Measurements from ENCODE around the gene ABCG1.

The ABCG1 gene

GRCh38 chr21:42191696-42192595 lies 27.0 kb upstream of the ABCG1 start:
- Histone ChIP-seq H3K27ac (no peak overlapping the region), H3K79me2 (no peaks in the 10 kb centered on the region), H3K36me3 (ENCODE audit: control insufficient read depth, insufficient read depth, low read length) (no peaks in the 10 kb centered on the region), H3K4me1 (no peaks in the 10 kb centered on the region), H3K9me3 (ENCODE audit: control insufficient read depth, low read length) (no peaks in the 10 kb centered on the region), H3K9ac (no peak overlapping the region), H3K4me3 (ENCODE audit: low read depth, low read length) (no peak overlapping the region), H3K4me2 (ENCODE audit: low read length) (no peak overlapping the region), H3K27me3 (ENCODE audit: control insufficient read depth, insufficient read depth, low read length) (no peaks in the 10 kb centered on the region), H2AFZ (no peak overlapping the region)
- no peak for TF ChIP-seq CTCF (IDR thresholded peaks at IDR 0.05)

- no peaks in the 10 kb centered on the region for H3K79me2 ChIP-seq
- no peaks in the 10 kb centered on the region for H3K27me3 ChIP-seq (ENCODE audit: control insufficient read depth, insufficient read depth, low read length)
- H3K27ac ChIP-seq = no peak overlapping the region
- H3K36me3 ChIP-seq (ENCODE audit: control insufficient read depth, insufficient read depth, low read length) = no peaks in the 10 kb centered on the region
- H3K4me2 ChIP-seq (ENCODE audit: low read length) = peak overlapping the region; percentile 58
- no peaks in the 10 kb centered on the region for H3K9me3 ChIP-seq (ENCODE audit: control insufficient read depth, low read length)
- H3K9ac ChIP-seq = no peak overlapping the region
- H3K4me1 ChIP-seq = no peaks in the 10 kb centered on the region
- no peak for TF ChIP-seq CTCF (IDR thresholded peaks at IDR 0.05)
- no peak overlapping the region for H2AFZ ChIP-seq
- no peak overlapping the region for H3K4me3 ChIP-seq (ENCODE audit: low read depth, low read length)
Observed at GRCh38 chr21:42193131-42193671, 25.7 kb upstream of the ABCG1 start.

GRCh38 chr21:42193721-42194120 lies 25.2 kb upstream of the ABCG1 start:
- Histone ChIP-seq H3K9ac (no peak overlapping the region), H3K4me2 (ENCODE audit: low read length) (peak overlapping the region; percentile 58), H3K27ac (no peak overlapping the region), H3K79me2 (no peaks in the 10 kb centered on the region), H2AFZ (no peak overlapping the region), H3K36me3 (ENCODE audit: control insufficient read depth, insufficient read depth, low read length) (no peaks in the 10 kb centered on the region), H3K4me3 (ENCODE audit: low read depth, low read length) (no peak overlapping the region), H3K4me1 (no peaks in the 10 kb centered on the region), H3K27me3 (ENCODE audit: control insufficient read depth, insufficient read depth, low read length) (no peaks in the 10 kb centered on the region), H3K9me3 (ENCODE audit: control insufficient read depth, low read length) (no peaks in the 10 kb centered on the region)
- TF ChIP-seq CTCF (IDR thresholded peaks at IDR 0.05) = no peak

- no peak for TF ChIP-seq CTCF (IDR thresholded peaks at IDR 0.05)
- no peaks in the 10 kb centered on the region for H3K9me3 ChIP-seq (ENCODE audit: control insufficient read depth, low read length)
- no peak overlapping the region for H3K4me2 ChIP-seq (ENCODE audit: low read length)
- H3K79me2 ChIP-seq = no peaks in the 10 kb centered on the region
- no peak overlapping the region for H3K9ac ChIP-seq
- no peaks in the 10 kb centered on the region for H3K27me3 ChIP-seq (ENCODE audit: control insufficient read depth, insufficient read depth, low read length)
- H2AFZ ChIP-seq = no peak overlapping the region
- H3K4me3 ChIP-seq (ENCODE audit: low read depth, low read length) = no peak overlapping the region
- no peak overlapping the region for H3K27ac ChIP-seq
- no peaks in the 10 kb centered on the region for H3K36me3 ChIP-seq (ENCODE audit: control insufficient read depth, insufficient read depth, low read length)
- no peaks in the 10 kb centered on the region for H3K4me1 ChIP-seq
Observed at GRCh38 chr21:42194863-42195262, 24.1 kb upstream of the ABCG1 start.

All from parathyroid adenoma (tissue), 2 donors.